GM12891 (cell line): ENCODE measurements around the gene CMSS1.

Source experiments
- PAX5 ChIP-seq: IDR thresholded peaks from 2 replicates; pipeline ENCODE4 v1.6.1; 2011; ENCODE audit warnings: low read length, moderate library complexity, mild to moderate bottlenecking; ENCODE audit not compliant: insufficient read depth, severe bottlenecking
- POLR2A ChIP-seq: IDR thresholded peaks from 2 replicates; pipeline ENCODE4 v1.6.1; 2011; ENCODE audit warnings: low read depth, low read length, control low read depth
- POLR2AphosphoS5 ChIP-seq: IDR thresholded peaks from 2 replicates; pipeline ENCODE4 v1.6.1; 2011; ENCODE audit warnings: low read depth, low read length, control low read depth
- POU2F2 ChIP-seq: IDR thresholded peaks from 2 replicates; pipeline ENCODE4 v1.6.1; 2011; ENCODE audit warnings: low read depth, mild to moderate bottlenecking, control low read depth, low read length, moderate library complexity
- SPI1 ChIP-seq: IDR thresholded peaks from 2 replicates; pipeline ENCODE4 v1.6.1; 2011; ENCODE audit warnings: low read depth, low read length, control low read depth
- TAF1 ChIP-seq: IDR thresholded peaks from 2 replicates; pipeline ENCODE4 v1.6.1; 2011; ENCODE audit warnings: low read depth, low read length, control low read depth

DNA sequence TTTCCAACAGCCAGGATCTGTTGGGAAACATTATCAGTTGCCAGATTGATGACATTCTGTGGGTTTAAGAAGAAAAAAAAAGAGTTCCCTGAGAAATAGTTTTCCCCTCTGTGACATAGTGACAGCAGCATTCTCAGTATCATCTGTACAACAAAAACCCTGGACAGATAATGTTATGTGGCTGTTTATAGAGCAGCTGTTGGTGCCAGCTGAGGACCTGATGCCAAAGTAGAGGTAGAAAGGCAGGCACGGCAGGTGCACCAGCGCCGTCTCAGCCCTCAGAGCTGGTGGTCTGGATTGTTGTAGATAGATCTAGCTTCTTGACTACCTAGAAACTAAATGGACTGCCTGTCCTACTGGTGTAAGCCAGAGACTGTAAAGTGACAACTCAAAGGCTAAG is 352.8 kb downstream of the CMSS1 start:
- TF ChIP-seq POLR2A (no peak), POLR2AphosphoS5 (no peak), SPI1 (no peak), TAF1 (no peak), POU2F2 (no peak), PAX5 (no peak)
